GM23338 (cell line): Measurements from ENCODE around the gene SAMD4A. TPM values are rescaled to one million over a fixed set of nuclear protein-coding genes. Genes with fewer than 3 reads are reported as not detected.

Source experiments
- ATAC-seq: fragments of 200-7000 bp; cut with Tn5 transposase; 3 replicates; pipeline ENCODE4 v1.9.1; 2020
- DNase-seq: peaks from one replicate; pipeline ENCODE4 v3.0.0-alpha.2; 2015; ENCODE audit warnings: low spot score
- H2AFZ ChIP-seq: fragments of 200-600 bp; sonication (generic); 2 replicates; pipeline ENCODE4 v1.8.0; 2016; ENCODE audit warnings: antibody characterized with exemption, mild to moderate bottlenecking, moderate library complexity
- H3F3A ChIP-seq: fragments of 200-600 bp; sonication (generic); replicated peaks from 2 replicates; pipeline ENCODE4 v1.8.0; 2017; ENCODE audit warnings: antibody characterized with exemption, mixed run types, low read depth
- H3K27ac ChIP-seq: fragments of 200-600 bp; sonication (generic); 2 replicates; pipeline ENCODE4 v1.6.1; 2016; ENCODE audit warnings: low read depth
- H3K27me3 ChIP-seq: fragments of 200-600 bp; sonication (generic); 2 replicates; pipeline ENCODE4 v1.8.0; 2016; ENCODE audit warnings: mild to moderate bottlenecking, mixed run types, moderate library complexity; ENCODE audit not compliant: insufficient read depth
- H3K36me3 ChIP-seq: fragments of 200-600 bp; sonication (generic); 2 replicates; pipeline ENCODE4 v1.8.0; 2016; ENCODE audit warnings: mild to moderate bottlenecking; ENCODE audit not compliant: insufficient read depth
- H3K4me1 ChIP-seq: fragments of 200-600 bp; sonication (generic); 2 replicates; pipeline ENCODE4 v1.8.0; 2016; ENCODE audit warnings: mild to moderate bottlenecking, moderate library complexity; ENCODE audit not compliant: insufficient read depth
- H3K4me2 ChIP-seq: fragments of 200-600 bp; sonication (generic); 2 replicates; pipeline ENCODE4 v1.7.1; 2017; ENCODE audit warnings: mixed run types
- H3K4me3 ChIP-seq: fragments of 200-600 bp; sonication (generic); 2 replicates; pipeline ENCODE4 v1.6.1; 2016; ENCODE audit warnings: mixed run types
- H3K79me2 ChIP-seq: fragments of 200-600 bp; sonication (generic); replicated peaks from 2 replicates; pipeline ENCODE4 v1.8.0; 2017; ENCODE audit warnings: mild to moderate bottlenecking; ENCODE audit not compliant: insufficient read depth
- H3K9me2 ChIP-seq: fragments of 200-600 bp; sonication (generic); 2 replicates; pipeline ENCODE4 v1.8.0; 2017; ENCODE audit not compliant: insufficient read depth
- H4K20me1 ChIP-seq: fragments of 200-600 bp; sonication (generic); replicated peaks from 2 replicates; pipeline ENCODE4 v1.8.0; 2017; ENCODE audit warnings: mild to moderate bottlenecking; ENCODE audit not compliant: insufficient read depth
- H3K27ac Mint-ChIP-seq: 2 replicates; pipeline ENCODE4 v1.8.0; 2020; ENCODE audit warnings: inconsistent platforms, mild to moderate bottlenecking, moderate library complexity, mixed read lengths
- H3K27me3 Mint-ChIP-seq: 3 replicates; pipeline ENCODE4 v1.8.0; 2022; ENCODE audit warnings: low read depth, mild to moderate bottlenecking, moderate library complexity, mixed read lengths, inconsistent platforms; ENCODE audit not compliant: insufficient read depth, poor library complexity
- H3K36me3 Mint-ChIP-seq: 3 replicates; pipeline ENCODE4 v1.8.0; 2021; ENCODE audit warnings: low read depth, mild to moderate bottlenecking, inconsistent platforms, moderate library complexity, mixed read lengths
- H3K4me1 Mint-ChIP-seq: 3 replicates; pipeline ENCODE4 v1.8.0; 2020; ENCODE audit warnings: mild to moderate bottlenecking, inconsistent platforms, mixed read lengths
- H3K4me3 Mint-ChIP-seq: 3 replicates; pipeline ENCODE4 v1.8.0; 2021; ENCODE audit warnings: moderate library complexity, mild to moderate bottlenecking, inconsistent platforms, mixed read lengths
- H3K9me3 Mint-ChIP-seq: 3 replicates; pipeline ENCODE4 v1.8.0; 2020; ENCODE audit warnings: moderate library complexity, mild to moderate bottlenecking, inconsistent platforms, mixed read lengths
- CREB1 ChIP-seq: fragments of 250-450 bp; sonication (Bioruptor Pico); IDR thresholded peaks from 2 replicates; pipeline ENCODE4 v1.5.0; 2020; ENCODE audit warnings: low read depth, mild to moderate bottlenecking, moderate library complexity
- ETS1 ChIP-seq: IDR thresholded peaks from 2 replicates; pipeline ENCODE4 v1.6.1; 2016; ENCODE audit warnings: antibody characterized with exemption
- EZH2 ChIP-seq: fragments of 200-600 bp; sonication (generic); IDR thresholded peaks from one replicate; pipeline ENCODE4 v1.8.0; 2017; ENCODE audit warnings: antibody characterized with exemption, mild to moderate bottlenecking, low read depth; ENCODE audit not compliant: unreplicated experiment
- EZH2phosphoT487 ChIP-seq: fragments of 200-600 bp; sonication (generic); IDR thresholded peaks from one replicate; pipeline ENCODE4 v1.8.1; 2018; ENCODE audit warnings: antibody characterized with exemption; ENCODE audit not compliant: unreplicated experiment
- JUNB ChIP-seq: IDR thresholded peaks from one replicate; pipeline ENCODE4 v1.6.1; 2016; ENCODE audit warnings: antibody characterized with exemption; ENCODE audit not compliant: unreplicated experiment
- NANOG ChIP-seq: IDR thresholded peaks from 2 replicates; pipeline ENCODE4 v1.6.1; 2016; ENCODE audit warnings: antibody characterized with exemption, borderline replicate concordance
- POLR2AphosphoS5 ChIP-seq: IDR thresholded peaks from 2 replicates; pipeline ENCODE4 v1.6.1; 2016; ENCODE audit warnings: antibody characterized with exemption, low read depth
- ZNF114 ChIP-seq: fragments of 250-450 bp; sonication (Bioruptor Pico); IDR thresholded peaks from 2 replicates; pipeline ENCODE4 v1.5.0; 2020; ENCODE audit warnings: mild to moderate bottlenecking, moderate library complexity
- ZNF331 ChIP-seq: fragments of 250-450 bp; sonication (Bioruptor Pico); IDR thresholded peaks from 2 replicates; pipeline ENCODE4 v1.5.0; 2020; ENCODE audit warnings: low read depth, mild to moderate bottlenecking, moderate library complexity
- polyA plus RNA-seq: library from polyadenylated mRNA; unstranded; fragments of >200 nt; fragmentation: Nextera tagmentation; extraction: Ambion mirVana; gene quantifications from 2 replicates; pipeline ENCODE4 v1.2.1, GENCODE V29; 2016
- total RNA-seq: library from RNA; depleted of rRNA; stranded (reverse); fragments of >200 nt; shearing (Covaris generic); gene quantifications from 2 replicates; pipeline ENCODE4 v1.2.3, GENCODE V29; 2014
- TF ChIP-seq, protein P1 (sequence below): IDR thresholded peaks from one replicate; pipeline ENCODE4 v1.6.1; 2018; ENCODE audit warnings: antibody characterized with exemption; ENCODE audit not compliant: unreplicated experiment
- TF ChIP-seq, protein P2 (sequence below), 2 experiments: fragments of 200-600 bp in 1 of 2; sonication (generic) in 1 of 2; conservative IDR thresholded peaks; 2 replicates each; pipeline versions ENCODE4 v1.5.1 to v1.6.1; 2016 to 2017; ENCODE audit warnings: antibody characterized with exemption in 2 of 2, low read depth in 2 of 2, mild to moderate bottlenecking in 2 of 2, moderate library complexity in 1 of 2

The SAMD4A gene
- total and polyA plus RNA-seq, 2 experiments from 2014 or later = 1.6 to 6.9 TPM

DNA sequence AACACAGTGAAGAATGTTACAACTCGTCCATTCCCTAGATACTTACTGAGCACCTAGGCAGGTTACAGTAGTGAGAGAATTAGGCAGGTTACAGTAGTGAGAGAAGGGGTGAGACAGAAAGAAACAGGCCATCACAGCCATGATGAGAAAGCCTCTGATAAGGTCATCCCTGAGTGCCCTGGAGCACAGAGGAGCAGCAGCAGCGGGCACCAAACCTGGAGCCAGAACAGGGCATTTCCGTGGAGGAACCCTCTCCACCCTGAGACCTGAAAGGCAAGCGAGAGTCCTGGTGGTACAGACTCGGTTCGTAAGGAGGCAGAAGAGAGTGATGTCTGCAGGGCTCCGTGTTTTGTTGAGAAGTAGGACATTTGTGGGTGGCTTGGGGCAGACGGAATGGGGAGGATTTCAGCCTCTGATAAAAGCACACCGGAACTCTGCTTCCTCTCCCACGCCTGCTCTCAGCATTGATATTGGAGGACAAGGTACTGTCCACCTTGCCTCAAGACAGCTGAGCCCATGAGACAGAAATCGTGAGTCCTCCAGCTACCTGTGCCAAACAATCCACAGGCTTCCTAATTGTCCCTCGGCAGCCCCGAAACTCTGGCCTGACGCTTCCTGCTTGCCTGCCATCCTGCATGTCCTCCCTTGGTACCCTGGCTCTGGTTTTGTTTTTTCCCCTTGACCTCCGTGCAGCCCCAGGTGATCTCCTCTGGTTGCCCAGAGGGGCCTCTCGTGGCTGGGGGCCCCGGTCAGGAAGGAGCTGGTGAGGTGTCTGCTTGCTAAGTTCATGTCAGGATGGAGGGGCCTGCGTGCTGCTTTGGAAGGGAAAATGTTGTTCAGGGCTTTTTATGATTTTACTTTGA lies 199.6 kb downstream of the SAMD4A start:
- no peaks in the 10 kb centered on the region for H3K9me2 ChIP-seq
- H3K27me3 ChIP-seq = no peaks in the 10 kb centered on the region
- no peak overlapping the region for H3K27ac Mint-ChIP-seq
- H3K36me3 Mint-ChIP-seq = no peaks in the 10 kb centered on the region; the same call in 2 of the 3 replicates
- H3K4me3 Mint-ChIP-seq = no peak overlapping the region
- ATAC-seq = no peak
- no peaks in the 10 kb centered on the region; the same call in 2 of the 3 replicates for H3K9me3 Mint-ChIP-seq
- no peaks in the 10 kb centered on the region for H4K20me1 ChIP-seq
- peaks cover 8% of the 10 kb centered on the region for H3K27me3 Mint-ChIP-seq
- no peaks in the 10 kb centered on the region for H3K4me1 ChIP-seq
- no peak for DNase-seq
- no peaks in the 10 kb centered on the region for H3K36me3 ChIP-seq
- H2AFZ ChIP-seq = no peak overlapping the region
- no peak overlapping the region for H3K4me2 ChIP-seq
- no peak overlapping the region for H3K27ac ChIP-seq
- peaks cover 3% of the 10 kb centered on the region; the same call in 1 of the 3 replicates for H3K4me1 Mint-ChIP-seq
- TF ChIP-seq ETS1 (no peak), POLR2AphosphoS5 (no peak), ZNF114 (CRISPR knock-in tag) (no peak), EZH2phosphoT487 (no peak), EZH2 (no peak), CREB1 (no peak)
- no peak overlapping the region for H3K4me3 ChIP-seq
- H3K79me2 ChIP-seq = no peaks in the 10 kb centered on the region
- H3F3A ChIP-seq = no peaks in the 10 kb centered on the region

DNA sequence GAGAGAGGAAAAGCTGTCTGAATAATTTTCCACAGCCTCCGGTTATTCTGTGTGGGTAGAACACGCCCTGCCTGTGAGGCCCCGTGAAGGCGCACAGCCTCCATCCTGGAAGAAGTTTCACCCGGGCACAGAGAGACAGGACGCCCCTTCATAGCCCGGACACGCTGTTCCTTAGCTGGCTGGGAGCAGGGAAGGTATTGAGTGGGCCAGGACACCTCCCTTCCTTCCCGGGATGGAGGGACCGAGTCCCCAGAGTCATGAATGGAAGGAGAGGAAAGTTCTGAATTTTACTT lies 200.2 kb downstream of the SAMD4A start:
- Histone ChIP-seq H3K9me2 (no peaks in the 10 kb centered on the region), H3K27me3 (no peaks in the 10 kb centered on the region), H3K4me2 (no peak overlapping the region), H3K36me3 (no peaks in the 10 kb centered on the region), H4K20me1 (no peaks in the 10 kb centered on the region), H3K79me2 (no peaks in the 10 kb centered on the region), H3K4me1 (no peaks in the 10 kb centered on the region), H3K4me3 (no peak overlapping the region), H2AFZ (no peak overlapping the region), H3F3A (no peaks in the 10 kb centered on the region), H3K27ac (no peak overlapping the region)
- no peaks in the 10 kb centered on the region; the same call in 2 of the 3 replicates for H3K36me3 Mint-ChIP-seq
- DNase-seq (no peak), ATAC-seq (no peak)
- H3K9me3 Mint-ChIP-seq = no peaks in the 10 kb centered on the region; the same call in 2 of the 3 replicates
- H3K27ac Mint-ChIP-seq = no peak overlapping the region
- H3K27me3 Mint-ChIP-seq = peaks cover 8% of the 10 kb centered on the region
- peaks cover 3% of the 10 kb centered on the region; the same call in 1 of the 3 replicates for H3K4me1 Mint-ChIP-seq
- no peak for TF ChIP-seq NANOG
- TF ChIP-seq POLR2AphosphoS5 = no peak
- TF ChIP-seq ZNF331 = no peak
- TF ChIP-seq EZH2phosphoT487 = no peak
- no peak for TF ChIP-seq JUNB
- TF ChIP-seq, protein P1, sequence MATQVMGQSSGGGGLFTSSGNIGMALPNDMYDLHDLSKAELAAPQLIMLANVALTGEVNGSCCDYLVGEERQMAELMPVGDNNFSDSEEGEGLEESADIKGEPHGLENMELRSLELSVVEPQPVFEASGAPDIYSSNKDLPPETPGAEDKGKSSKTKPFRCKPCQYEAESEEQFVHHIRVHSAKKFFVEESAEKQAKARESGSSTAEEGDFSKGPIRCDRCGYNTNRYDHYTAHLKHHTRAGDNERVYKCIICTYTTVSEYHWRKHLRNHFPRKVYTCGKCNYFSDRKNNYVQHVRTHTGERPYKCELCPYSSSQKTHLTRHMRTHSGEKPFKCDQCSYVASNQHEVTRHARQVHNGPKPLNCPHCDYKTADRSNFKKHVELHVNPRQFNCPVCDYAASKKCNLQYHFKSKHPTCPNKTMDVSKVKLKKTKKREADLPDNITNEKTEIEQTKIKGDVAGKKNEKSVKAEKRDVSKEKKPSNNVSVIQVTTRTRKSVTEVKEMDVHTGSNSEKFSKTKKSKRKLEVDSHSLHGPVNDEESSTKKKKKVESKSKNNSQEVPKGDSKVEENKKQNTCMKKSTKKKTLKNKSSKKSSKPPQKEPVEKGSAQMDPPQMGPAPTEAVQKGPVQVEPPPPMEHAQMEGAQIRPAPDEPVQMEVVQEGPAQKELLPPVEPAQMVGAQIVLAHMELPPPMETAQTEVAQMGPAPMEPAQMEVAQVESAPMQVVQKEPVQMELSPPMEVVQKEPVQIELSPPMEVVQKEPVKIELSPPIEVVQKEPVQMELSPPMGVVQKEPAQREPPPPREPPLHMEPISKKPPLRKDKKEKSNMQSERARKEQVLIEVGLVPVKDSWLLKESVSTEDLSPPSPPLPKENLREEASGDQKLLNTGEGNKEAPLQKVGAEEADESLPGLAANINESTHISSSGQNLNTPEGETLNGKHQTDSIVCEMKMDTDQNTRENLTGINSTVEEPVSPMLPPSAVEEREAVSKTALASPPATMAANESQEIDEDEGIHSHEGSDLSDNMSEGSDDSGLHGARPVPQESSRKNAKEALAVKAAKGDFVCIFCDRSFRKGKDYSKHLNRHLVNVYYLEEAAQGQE = no peak
- TF ChIP-seq ZNF114 (CRISPR knock-in tag) = no peak
- TF ChIP-seq EZH2 = no peak
- TF ChIP-seq, protein P2, sequence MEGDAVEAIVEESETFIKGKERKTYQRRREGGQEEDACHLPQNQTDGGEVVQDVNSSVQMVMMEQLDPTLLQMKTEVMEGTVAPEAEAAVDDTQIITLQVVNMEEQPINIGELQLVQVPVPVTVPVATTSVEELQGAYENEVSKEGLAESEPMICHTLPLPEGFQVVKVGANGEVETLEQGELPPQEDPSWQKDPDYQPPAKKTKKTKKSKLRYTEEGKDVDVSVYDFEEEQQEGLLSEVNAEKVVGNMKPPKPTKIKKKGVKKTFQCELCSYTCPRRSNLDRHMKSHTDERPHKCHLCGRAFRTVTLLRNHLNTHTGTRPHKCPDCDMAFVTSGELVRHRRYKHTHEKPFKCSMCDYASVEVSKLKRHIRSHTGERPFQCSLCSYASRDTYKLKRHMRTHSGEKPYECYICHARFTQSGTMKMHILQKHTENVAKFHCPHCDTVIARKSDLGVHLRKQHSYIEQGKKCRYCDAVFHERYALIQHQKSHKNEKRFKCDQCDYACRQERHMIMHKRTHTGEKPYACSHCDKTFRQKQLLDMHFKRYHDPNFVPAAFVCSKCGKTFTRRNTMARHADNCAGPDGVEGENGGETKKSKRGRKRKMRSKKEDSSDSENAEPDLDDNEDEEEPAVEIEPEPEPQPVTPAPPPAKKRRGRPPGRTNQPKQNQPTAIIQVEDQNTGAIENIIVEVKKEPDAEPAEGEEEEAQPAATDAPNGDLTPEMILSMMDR (conservative IDR thresholded peaks at IDR 0.05; ENCODE audit: low read depth in 2 of 2) = no peak
- no peak for TF ChIP-seq ETS1
- no peak for TF ChIP-seq CREB1
- H3K4me3 Mint-ChIP-seq = no peak overlapping the region
